Activated naive CD4-positive, alpha-beta T cell treated with anti-CD3 and anti-CD28 coated beads, Interleukin-2, amount 50 U/mL, for 24 hours (primary cell): ENCODE results near the gene CEMIP.
A peak's percentile ranks its signal among the peaks of the same experiment; 100 is the strongest.

Source experiments
- H3K27ac Mint-ChIP-seq: one replicate; pipeline ENCODE4 v1.8.0; 2021; ENCODE audit warnings: mild to moderate bottlenecking, mixed read lengths
- H3K27me3 Mint-ChIP-seq: one replicate; pipeline ENCODE4 v1.8.0; 2021; ENCODE audit warnings: mixed read lengths
- H3K36me3 Mint-ChIP-seq: one replicate; pipeline ENCODE4 v1.8.0; 2021; ENCODE audit warnings: mixed read lengths
- H3K4me1 Mint-ChIP-seq: one replicate; pipeline ENCODE4 v1.8.0; 2021; ENCODE audit warnings: mixed read lengths
- H3K4me3 Mint-ChIP-seq: one replicate; pipeline ENCODE4 v1.8.0; 2021; ENCODE audit warnings: mild to moderate bottlenecking, mixed read lengths
- H3K9me3 Mint-ChIP-seq: one replicate; pipeline ENCODE4 v1.8.0; 2021; ENCODE audit warnings: mixed read lengths

The CEMIP gene, protein sequence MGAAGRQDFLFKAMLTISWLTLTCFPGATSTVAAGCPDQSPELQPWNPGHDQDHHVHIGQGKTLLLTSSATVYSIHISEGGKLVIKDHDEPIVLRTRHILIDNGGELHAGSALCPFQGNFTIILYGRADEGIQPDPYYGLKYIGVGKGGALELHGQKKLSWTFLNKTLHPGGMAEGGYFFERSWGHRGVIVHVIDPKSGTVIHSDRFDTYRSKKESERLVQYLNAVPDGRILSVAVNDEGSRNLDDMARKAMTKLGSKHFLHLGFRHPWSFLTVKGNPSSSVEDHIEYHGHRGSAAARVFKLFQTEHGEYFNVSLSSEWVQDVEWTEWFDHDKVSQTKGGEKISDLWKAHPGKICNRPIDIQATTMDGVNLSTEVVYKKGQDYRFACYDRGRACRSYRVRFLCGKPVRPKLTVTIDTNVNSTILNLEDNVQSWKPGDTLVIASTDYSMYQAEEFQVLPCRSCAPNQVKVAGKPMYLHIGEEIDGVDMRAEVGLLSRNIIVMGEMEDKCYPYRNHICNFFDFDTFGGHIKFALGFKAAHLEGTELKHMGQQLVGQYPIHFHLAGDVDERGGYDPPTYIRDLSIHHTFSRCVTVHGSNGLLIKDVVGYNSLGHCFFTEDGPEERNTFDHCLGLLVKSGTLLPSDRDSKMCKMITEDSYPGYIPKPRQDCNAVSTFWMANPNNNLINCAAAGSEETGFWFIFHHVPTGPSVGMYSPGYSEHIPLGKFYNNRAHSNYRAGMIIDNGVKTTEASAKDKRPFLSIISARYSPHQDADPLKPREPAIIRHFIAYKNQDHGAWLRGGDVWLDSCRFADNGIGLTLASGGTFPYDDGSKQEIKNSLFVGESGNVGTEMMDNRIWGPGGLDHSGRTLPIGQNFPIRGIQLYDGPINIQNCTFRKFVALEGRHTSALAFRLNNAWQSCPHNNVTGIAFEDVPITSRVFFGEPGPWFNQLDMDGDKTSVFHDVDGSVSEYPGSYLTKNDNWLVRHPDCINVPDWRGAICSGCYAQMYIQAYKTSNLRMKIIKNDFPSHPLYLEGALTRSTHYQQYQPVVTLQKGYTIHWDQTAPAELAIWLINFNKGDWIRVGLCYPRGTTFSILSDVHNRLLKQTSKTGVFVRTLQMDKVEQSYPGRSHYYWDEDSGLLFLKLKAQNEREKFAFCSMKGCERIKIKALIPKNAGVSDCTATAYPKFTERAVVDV (N-terminal part only)

DNA sequence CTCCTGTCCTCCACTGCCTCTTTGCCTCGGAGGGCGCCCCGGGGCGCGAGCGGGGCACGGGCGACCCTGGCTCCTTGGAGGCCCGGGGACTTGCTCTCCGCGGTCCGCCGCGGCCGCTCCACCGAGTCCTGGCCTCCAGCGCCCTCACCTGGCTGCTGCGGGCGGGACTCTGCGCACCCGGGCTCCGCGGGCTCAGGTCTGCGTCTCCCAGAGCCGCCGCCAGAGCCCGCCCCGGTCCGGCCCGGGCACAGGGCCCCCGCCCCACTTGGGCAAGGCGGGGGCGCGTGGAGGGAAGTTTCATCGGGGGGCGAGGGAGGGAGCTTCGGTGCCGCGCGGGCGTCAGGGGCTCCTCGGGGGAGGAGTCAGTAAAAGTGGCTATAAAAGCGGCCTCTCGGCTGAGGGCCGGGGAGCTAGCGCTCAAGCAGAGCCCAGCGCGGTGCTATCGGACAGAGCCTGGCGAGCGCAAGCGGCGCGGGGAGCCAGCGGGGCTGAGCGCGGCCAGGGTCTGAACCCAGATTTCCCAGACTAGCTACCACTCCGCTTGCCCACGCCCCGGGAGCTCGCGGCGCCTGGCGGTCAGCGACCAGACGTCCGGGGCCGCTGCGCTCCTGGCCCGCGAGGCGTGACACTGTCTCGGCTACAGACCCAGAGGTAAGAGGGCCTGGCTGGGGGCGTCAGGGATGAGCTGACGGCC, at the start of gene CEMIP:
Gene CEMIP (plus strand): TSS at position 407 of the 694 bp plus-strand sequence. CDS start 94,510 bp downstream, outside the sequence.
- peaks cover 11% of the 10 kb centered on the region for H3K4me1 Mint-ChIP-seq
- no peaks in the 10 kb centered on the region for H3K36me3 Mint-ChIP-seq
- H3K9me3 Mint-ChIP-seq: no peaks in the 10 kb centered on the region
- no peak within 1 kb of the TSS for H3K27ac Mint-ChIP-seq
- peaks cover 29% of the 10 kb centered on the region for H3K27me3 Mint-ChIP-seq
- H3K4me3 Mint-ChIP-seq: peak within 1 kb of the TSS; percentile 55

DNA sequence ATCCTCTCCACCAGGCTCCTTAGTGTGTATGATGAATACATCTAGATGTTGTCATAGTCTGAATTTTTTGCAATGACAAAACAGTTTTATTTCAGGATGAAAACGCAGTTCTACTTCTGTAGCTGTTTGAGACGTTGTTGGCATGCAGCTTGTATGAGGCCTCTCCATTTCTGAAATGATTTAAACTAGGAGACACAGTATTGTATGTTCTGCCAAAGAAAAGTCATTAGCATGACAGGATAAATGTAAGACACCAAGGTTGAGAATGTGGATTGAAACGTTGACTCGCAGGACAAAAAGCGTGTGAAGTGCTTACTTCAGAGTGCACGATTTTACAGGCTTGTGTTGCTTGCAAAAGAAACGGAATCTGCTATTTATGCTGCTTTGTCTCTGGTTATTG, 48.8 kb upstream of the CEMIP start:
- Mint-ChIP-seq H3K4me3 (no peak overlapping the region), H3K27ac (no peak overlapping the region)

DNA sequence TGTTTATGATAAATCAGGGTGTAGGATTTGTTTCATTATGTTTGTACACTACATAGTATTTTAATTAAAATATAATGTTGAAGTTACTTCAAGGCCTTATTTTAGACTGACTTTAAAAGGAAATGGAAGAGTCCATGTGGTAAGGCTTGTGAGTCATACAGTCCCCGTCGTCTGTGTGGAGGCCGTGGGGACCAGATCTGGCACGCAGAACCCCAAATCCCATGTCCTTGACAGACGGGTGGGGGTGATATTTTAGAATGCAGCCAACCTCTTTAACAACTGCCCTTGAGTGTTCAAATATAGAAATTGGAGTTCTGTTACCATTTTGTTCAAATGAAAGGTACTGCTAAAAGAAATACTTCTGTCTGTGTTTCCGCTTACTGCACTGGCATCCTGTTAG, 48.2 kb upstream of the CEMIP start:
- H3K36me3 Mint-ChIP-seq: no peaks in the 10 kb centered on the region
- H3K27me3 Mint-ChIP-seq: no peaks in the 10 kb centered on the region
- no peaks in the 10 kb centered on the region for H3K9me3 Mint-ChIP-seq
- H3K4me1 Mint-ChIP-seq: no peaks in the 10 kb centered on the region
- H3K4me3 Mint-ChIP-seq: no peak overlapping the region
- H3K27ac Mint-ChIP-seq: no peak overlapping the region

More for the DNA sequence above, 48.8 kb upstream of the CEMIP start:
- Mint-ChIP-seq H3K27me3 (no peaks in the 10 kb centered on the region), H3K36me3 (no peaks in the 10 kb centered on the region), H3K4me1 (no peaks in the 10 kb centered on the region), H3K9me3 (no peaks in the 10 kb centered on the region)

DNA sequence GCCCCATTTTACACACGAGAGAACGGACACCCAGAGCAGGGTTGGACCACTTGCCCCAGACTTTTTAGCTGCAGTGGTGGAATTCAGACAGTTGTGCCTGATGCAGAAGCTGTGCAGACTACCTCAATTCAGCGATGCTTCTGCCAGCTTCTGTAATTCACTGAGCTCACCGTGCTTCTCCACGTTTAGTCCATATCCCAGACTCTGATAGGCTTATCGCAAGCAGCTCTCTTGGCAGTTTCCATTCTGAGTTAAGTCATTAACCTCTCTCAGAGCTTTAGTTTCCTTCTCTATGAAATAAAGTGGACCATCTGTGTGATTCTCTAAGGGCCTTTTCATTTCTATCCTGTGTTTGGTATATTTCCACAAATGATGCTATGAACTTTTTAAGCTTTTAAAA, 47.0 kb upstream of the CEMIP start:
- H3K4me3 Mint-ChIP-seq: no peak overlapping the region
- no peaks in the 10 kb centered on the region for H3K9me3 Mint-ChIP-seq
- no peaks in the 10 kb centered on the region for H3K36me3 Mint-ChIP-seq
- no peaks in the 10 kb centered on the region for H3K27me3 Mint-ChIP-seq
- H3K4me1 Mint-ChIP-seq: no peaks in the 10 kb centered on the region
- no peak overlapping the region for H3K27ac Mint-ChIP-seq

DNA sequence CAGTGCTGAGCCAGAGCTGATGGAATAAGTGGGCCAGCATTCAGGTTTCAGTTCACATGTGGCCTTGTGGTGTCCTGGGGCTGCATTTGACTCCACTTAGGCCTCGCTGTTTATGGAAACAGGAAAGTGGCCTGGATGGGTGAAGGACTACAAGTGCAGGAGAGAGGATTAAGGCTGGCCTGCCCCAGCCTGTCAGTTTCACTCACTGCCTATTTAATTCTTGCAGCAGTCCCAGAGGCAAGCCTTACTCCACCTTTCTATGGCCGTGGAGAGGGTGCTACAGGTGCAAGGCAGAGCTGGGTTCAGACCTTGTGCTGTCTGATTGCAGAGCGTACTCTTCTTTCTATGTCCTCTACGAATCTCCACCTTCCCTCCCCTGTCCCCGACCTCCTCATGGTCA, 46.4 kb upstream of the CEMIP start:
- no peak overlapping the region for H3K27ac Mint-ChIP-seq
- no peaks in the 10 kb centered on the region for H3K4me1 Mint-ChIP-seq
- no peaks in the 10 kb centered on the region for H3K36me3 Mint-ChIP-seq
- no peaks in the 10 kb centered on the region for H3K27me3 Mint-ChIP-seq
- no peak overlapping the region for H3K4me3 Mint-ChIP-seq
- no peaks in the 10 kb centered on the region for H3K9me3 Mint-ChIP-seq

DNA sequence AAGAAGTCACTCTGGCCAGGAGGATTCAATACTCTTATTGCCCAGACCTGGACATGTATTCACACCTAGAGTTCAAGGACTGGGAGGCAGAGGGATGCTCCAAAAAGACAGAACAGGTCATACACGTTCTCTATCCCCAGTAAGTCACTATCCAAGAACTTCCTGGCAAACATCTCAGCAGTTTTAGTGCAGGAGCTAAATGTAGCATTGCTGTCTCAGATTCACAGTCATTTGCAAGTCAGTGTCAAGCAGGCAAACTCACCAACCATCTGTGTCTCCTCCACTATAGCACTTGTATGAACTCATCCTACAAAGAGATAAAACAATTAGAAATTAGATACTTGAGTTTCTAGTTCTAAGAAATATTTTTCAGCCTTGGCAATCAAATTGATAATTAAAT, 45.7 kb upstream of the CEMIP start:
- H3K36me3 Mint-ChIP-seq: no peaks in the 10 kb centered on the region
- H3K4me1 Mint-ChIP-seq: no peaks in the 10 kb centered on the region
- H3K9me3 Mint-ChIP-seq: no peaks in the 10 kb centered on the region
- H3K27me3 Mint-ChIP-seq: no peaks in the 10 kb centered on the region
- H3K4me3 Mint-ChIP-seq: no peak overlapping the region
- H3K27ac Mint-ChIP-seq: no peak overlapping the region

DNA sequence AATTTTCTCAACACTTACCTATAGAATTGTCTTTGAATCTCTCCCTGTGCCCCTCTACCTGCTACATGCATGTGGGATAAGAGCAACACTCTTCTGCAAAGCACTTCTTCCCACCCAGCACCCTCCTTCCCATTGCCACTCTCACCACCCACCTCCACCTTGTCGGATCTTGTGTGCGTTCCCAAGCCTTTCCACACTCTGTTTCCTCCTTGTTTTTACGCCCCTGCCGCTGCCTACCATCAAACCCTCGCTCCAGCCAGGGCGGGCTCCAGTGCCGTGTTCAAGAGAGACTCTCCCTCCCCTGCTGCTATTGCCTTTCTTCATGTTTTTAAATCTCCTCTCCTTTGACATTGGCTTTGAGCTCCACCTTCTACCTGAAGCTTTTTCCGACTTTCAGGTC, 43.8 kb upstream of the CEMIP start:
- Mint-ChIP-seq H3K4me3 (no peak overlapping the region), H3K36me3 (no peaks in the 10 kb centered on the region), H3K4me1 (no peaks in the 10 kb centered on the region), H3K27ac (no peak overlapping the region), H3K9me3 (no peaks in the 10 kb centered on the region), H3K27me3 (no peaks in the 10 kb centered on the region)

DNA sequence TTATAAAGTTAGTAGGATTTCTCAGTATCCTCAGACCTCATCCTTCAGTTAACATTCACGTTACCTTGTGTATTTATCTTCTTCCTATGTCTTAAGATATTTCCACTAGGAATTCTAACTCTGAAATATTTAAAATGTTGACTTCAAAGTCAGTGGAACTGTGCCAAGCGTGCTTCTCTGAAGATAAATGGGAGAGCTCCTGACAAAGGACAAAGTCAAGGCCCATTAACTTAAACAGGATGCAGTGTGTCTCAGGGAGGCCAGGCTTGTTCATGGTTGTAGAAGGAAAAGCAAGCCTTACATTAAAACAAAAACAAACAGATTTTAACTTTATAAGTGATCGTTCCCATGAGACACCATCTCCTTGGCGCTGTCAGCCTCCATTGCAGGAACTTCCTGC, 42.6 kb upstream of the CEMIP start:
- no peaks in the 10 kb centered on the region for H3K4me1 Mint-ChIP-seq
- H3K36me3 Mint-ChIP-seq: no peaks in the 10 kb centered on the region
- H3K27me3 Mint-ChIP-seq: no peaks in the 10 kb centered on the region
- no peak overlapping the region for H3K27ac Mint-ChIP-seq
- H3K4me3 Mint-ChIP-seq: no peak overlapping the region
- H3K9me3 Mint-ChIP-seq: no peaks in the 10 kb centered on the region

DNA sequence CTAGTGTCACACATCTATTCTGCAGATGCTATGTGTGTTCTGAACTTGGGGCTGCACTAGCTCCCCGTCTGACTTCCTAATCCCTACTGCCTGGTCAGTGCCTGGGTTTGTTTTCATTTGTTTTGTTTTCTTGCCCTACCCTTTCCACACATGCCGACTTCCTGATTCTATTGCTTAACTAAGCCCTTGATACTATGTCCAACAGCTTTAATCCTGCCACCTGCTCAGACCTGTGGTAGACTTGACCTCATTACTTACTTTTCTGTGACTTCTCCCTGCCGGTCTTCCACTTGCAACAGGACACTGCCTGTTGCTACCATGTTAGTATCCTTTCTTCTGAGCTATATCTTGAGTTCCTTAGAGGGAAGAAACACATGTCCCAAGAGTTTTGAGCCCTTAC, 39.3 kb upstream of the CEMIP start:
- H3K36me3 Mint-ChIP-seq: no peaks in the 10 kb centered on the region
- H3K4me1 Mint-ChIP-seq: no peaks in the 10 kb centered on the region

DNA sequence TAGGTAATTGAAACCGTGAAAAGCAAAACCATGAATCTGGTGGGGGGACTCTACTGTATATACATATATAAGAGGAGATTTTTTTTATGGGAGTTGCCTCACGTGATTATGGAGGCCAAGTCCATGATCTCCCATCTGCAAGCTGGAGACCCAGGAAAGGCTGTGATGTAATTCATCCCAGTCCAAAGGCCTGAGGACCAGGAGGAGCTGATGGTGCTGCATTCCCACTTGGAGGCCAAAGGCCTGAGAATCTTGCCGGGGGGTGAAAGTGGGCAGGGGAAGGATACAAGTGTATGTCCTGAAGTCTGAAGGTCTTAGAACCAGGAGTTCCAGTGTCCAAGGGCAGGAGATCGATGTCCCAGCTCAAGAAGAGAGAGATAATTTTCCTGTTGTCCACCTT, 37.1 kb upstream of the CEMIP start:
- H3K9me3 Mint-ChIP-seq: peaks cover 9% of the 10 kb centered on the region
- no peaks in the 10 kb centered on the region for H3K27me3 Mint-ChIP-seq
- H3K27ac Mint-ChIP-seq: no peak overlapping the region
- no peaks in the 10 kb centered on the region for H3K4me1 Mint-ChIP-seq
- no peak overlapping the region for H3K4me3 Mint-ChIP-seq
- H3K36me3 Mint-ChIP-seq: peaks cover 4% of the 10 kb centered on the region

More for the DNA sequence above, 39.3 kb upstream of the CEMIP start:
- Mint-ChIP-seq H3K9me3 (no peaks in the 10 kb centered on the region), H3K27ac (no peak overlapping the region), H3K27me3 (no peaks in the 10 kb centered on the region), H3K4me3 (no peak overlapping the region)

DNA sequence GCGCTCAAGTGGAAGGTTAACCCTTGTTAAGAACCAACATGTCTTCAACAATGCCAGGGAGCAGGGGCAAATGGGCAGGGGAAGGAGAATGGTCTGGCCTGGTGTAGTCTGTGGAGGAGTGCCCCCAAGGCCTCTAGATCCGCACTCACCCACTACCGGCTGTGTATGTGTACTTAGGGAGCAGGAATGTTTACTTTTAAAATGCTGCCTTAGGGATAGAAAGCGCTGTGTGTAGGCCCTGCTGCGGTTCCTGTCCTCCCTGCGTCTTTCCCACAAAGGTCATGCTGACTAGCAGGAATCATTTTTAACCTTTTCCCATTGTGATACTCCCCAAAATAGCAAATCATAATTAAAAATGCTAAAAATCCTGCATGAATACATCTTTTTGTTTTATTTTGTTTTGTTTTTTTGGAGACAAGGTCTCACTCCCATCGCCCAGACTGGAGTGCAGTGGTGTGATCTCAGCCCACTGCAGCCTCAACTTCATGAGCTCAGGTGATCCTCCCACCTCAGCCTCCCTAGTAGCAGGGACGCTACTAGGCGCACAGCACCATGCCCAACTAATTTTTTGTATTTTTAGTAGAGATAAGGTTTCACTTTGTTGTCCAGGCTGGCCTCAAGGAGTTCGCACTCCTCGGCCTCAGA, 35.9 kb upstream of the CEMIP start:
- no peaks in the 10 kb centered on the region for H3K27me3 Mint-ChIP-seq
- H3K9me3 Mint-ChIP-seq: peaks cover 9% of the 10 kb centered on the region
- H3K4me1 Mint-ChIP-seq: no peaks in the 10 kb centered on the region
- H3K4me3 Mint-ChIP-seq: no peak overlapping the region
- H3K36me3 Mint-ChIP-seq: peaks cover 8% of the 10 kb centered on the region
- no peak overlapping the region for H3K27ac Mint-ChIP-seq

DNA sequence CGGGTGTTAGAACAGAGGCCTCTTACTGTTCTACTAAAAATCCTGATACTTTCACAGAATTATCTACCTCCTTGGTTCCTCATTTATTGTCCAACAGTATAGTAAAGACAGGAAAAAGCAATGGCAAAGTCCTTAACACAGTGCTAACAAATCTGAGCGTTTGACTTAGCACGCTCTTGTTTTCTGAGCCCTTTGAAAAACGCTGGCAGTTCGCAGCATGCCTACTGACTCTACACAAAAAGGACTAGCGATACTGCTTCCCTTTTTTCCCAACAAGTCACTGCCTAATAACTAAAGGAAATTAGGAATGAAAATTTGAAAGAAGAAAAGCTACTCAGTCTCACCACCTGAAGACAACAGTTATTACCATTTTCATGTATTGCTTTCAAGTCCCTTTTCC, 34.8 kb upstream of the CEMIP start:
- no peak overlapping the region for H3K4me3 Mint-ChIP-seq
- H3K27ac Mint-ChIP-seq: no peak overlapping the region
- H3K36me3 Mint-ChIP-seq: peaks cover 9% of the 10 kb centered on the region
- H3K4me1 Mint-ChIP-seq: no peaks in the 10 kb centered on the region
- H3K27me3 Mint-ChIP-seq: no peaks in the 10 kb centered on the region
- H3K9me3 Mint-ChIP-seq: peaks cover 9% of the 10 kb centered on the region

DNA sequence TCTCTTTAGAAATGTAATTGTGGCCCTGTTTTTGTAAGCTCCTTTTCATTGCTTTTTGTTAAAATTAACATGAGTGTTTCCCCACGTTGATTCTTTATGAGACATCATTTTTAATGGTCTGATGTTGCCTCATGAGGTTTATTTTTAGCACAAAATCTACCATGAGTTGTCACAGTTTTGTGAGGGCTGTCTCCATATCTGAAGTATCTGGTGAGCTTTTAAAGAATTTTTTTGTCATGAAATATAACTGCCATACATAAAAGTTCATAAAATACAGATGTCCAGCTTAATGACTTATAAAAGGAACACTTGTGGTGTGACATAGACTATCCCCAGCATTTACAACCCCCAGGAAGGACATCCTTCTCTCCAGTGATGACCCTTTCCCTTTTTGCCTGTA, 34.3 kb upstream of the CEMIP start:
- no peaks in the 10 kb centered on the region for H3K27me3 Mint-ChIP-seq
- H3K4me3 Mint-ChIP-seq: no peak overlapping the region
- peaks cover 9% of the 10 kb centered on the region for H3K36me3 Mint-ChIP-seq
- peaks cover 9% of the 10 kb centered on the region for H3K9me3 Mint-ChIP-seq
- no peaks in the 10 kb centered on the region for H3K4me1 Mint-ChIP-seq
- H3K27ac Mint-ChIP-seq: no peak overlapping the region

DNA sequence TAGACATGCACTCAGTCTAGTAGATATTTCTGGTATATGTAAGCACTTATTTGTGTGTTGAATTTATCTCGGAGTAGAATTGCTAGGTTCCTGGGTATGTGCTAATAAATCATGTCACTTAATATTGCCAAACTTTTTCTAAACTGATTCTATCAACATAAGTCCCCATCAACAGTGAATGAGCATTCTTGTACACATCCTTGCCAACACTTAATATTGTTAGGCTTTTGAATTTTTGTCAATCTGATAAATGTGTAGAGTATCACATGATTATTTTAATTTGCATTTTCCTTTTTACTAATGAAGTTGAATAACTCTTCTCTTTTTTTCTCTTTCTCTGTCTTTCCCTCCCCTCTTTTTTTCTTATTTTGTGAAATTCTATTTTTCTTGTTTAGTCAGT, 33.3 kb upstream of the CEMIP start:
- peaks cover 9% of the 10 kb centered on the region for H3K9me3 Mint-ChIP-seq
- H3K27me3 Mint-ChIP-seq: no peaks in the 10 kb centered on the region
- H3K27ac Mint-ChIP-seq: no peak overlapping the region
- H3K4me3 Mint-ChIP-seq: no peak overlapping the region
- no peaks in the 10 kb centered on the region for H3K4me1 Mint-ChIP-seq
- peaks cover 11% of the 10 kb centered on the region for H3K36me3 Mint-ChIP-seq
